HEK293 (cell line): ENCODE results near the gene LRRC27.
A peak's percentile ranks its signal among the peaks of the same experiment; 100 is the strongest.

Experiments
- CTCF ChIA-PET: fragments of 350-600 bp; formaldehyde crosslinking; extraction: SDS; loops from one replicate; lab custom pipeline; 2021; ENCODE audit warnings: antibody characterized with exemption; lab: Yijun Ruan, JAX
- POLR2A ChIA-PET: fragments of 300-600 bp; formaldehyde crosslinking; extraction: SDS; loops from one replicate; lab custom pipeline; 2020; ENCODE audit warnings: antibody characterized with exemption, inconsistent platforms; lab: Yijun Ruan, JAX
- H3K27ac ChIP-seq: fragments of 200-500 bp; sonication (Bioruptor generic); 2 replicates; pipeline ENCODE4 v1.5.1; 2014; ENCODE audit warnings: low read depth, low read length, control low read depth, inconsistent platforms; ENCODE audit errors: extremely low read depth
- H3K36me3 ChIP-seq, 2 experiments: fragments of 200-500 bp in 1 of 2; sonication (Bioruptor generic) in 1 of 2; 1 replicate in 1 of 2; 2 replicates in 1 of 2; pipeline ENCODE4 v1.5.1; 2014 to 2017; ENCODE audit warnings: inconsistent platforms in 2 of 2, low read length in 2 of 2; ENCODE audit not compliant: control insufficient read depth in 2 of 2, insufficient read depth in 1 of 2
- H3K4me1 ChIP-seq: fragments of 200-500 bp; sonication (Bioruptor generic); 2 replicates; pipeline ENCODE4 v1.5.1; 2014; ENCODE audit warnings: mild to moderate bottlenecking, low read length, inconsistent platforms; ENCODE audit not compliant: control insufficient read depth, insufficient read depth
- H3K4me3 ChIP-seq: 2 replicates; pipeline ENCODE4 v1.5.1; 2011; ENCODE audit warnings: low read depth, mild to moderate bottlenecking, control low read depth, low read length, moderate library complexity
- H3K9me3 ChIP-seq: fragments of 200-500 bp; sonication (Bioruptor generic); 2 replicates; pipeline ENCODE4 v1.5.1; 2014; ENCODE audit warnings: low read depth, low read length, inconsistent platforms; ENCODE audit not compliant: control insufficient read depth, insufficient read depth
- GLIS2 ChIP-seq: fragments of 450-650 bp; formaldehyde crosslinking; IDR thresholded peaks from 2 replicates; pipeline ENCODE4 v1.5.1; 2016; ENCODE audit warnings: missing biosample characterization, missing genetic modification characterization
- KLF1 ChIP-seq: fragments of 450-650 bp; formaldehyde crosslinking; IDR thresholded peaks from 2 replicates; pipeline ENCODE4 v1.5.1; 2016; ENCODE audit warnings: missing biosample characterization, missing genetic modification characterization
- KLF10 ChIP-seq: fragments of 450-650 bp; IDR thresholded peaks from 2 replicates; pipeline ENCODE4 v1.5.1; 2018; ENCODE audit warnings: missing biosample characterization, mild to moderate bottlenecking, missing genetic modification characterization
- SCRT1 ChIP-seq: fragments of 450-650 bp; formaldehyde crosslinking; IDR thresholded peaks from 2 replicates; pipeline ENCODE4 v1.5.1; 2016; ENCODE audit warnings: missing biosample characterization, missing genetic modification characterization, borderline replicate concordance
- SP7 ChIP-seq: fragments of 450-650 bp; formaldehyde crosslinking; IDR thresholded peaks from 2 replicates; pipeline ENCODE4 v1.5.1; 2016; ENCODE audit warnings: missing biosample characterization, missing genetic modification characterization
- ZBTB8A ChIP-seq: fragments of 450-650 bp; formaldehyde crosslinking; IDR thresholded peaks from 2 replicates; pipeline ENCODE4 v1.5.1; 2016; ENCODE audit warnings: missing biosample characterization, missing genetic modification characterization
- ZIC2 ChIP-seq: fragments of 450-650 bp; formaldehyde crosslinking; IDR thresholded peaks from 2 replicates; pipeline ENCODE4 v1.5.1; 2016; ENCODE audit warnings: missing biosample characterization, missing genetic modification characterization
- ZNF184 ChIP-seq: fragments of 450-650 bp; IDR thresholded peaks from 2 replicates; pipeline ENCODE4 v1.5.1; 2018; ENCODE audit warnings: missing biosample characterization, mild to moderate bottlenecking, missing genetic modification characterization
- ZNF2 ChIP-seq: fragments of 450-650 bp; formaldehyde crosslinking; IDR thresholded peaks from 2 replicates; pipeline ENCODE4 v1.5.1; 2016; ENCODE audit warnings: missing biosample characterization, missing genetic modification characterization
- ZNF23 ChIP-seq: fragments of 450-650 bp; formaldehyde crosslinking; IDR thresholded peaks from 2 replicates; pipeline ENCODE4 v1.5.1; 2016; ENCODE audit warnings: missing biosample characterization, missing genetic modification characterization, borderline replicate concordance
- ZNF311 ChIP-seq: fragments of 450-650 bp; formaldehyde crosslinking; IDR thresholded peaks from 2 replicates; pipeline ENCODE4 v1.5.1; 2017; ENCODE audit warnings: missing biosample characterization, missing genetic modification characterization, borderline replicate concordance
- ZNF354C ChIP-seq: fragments of 450-650 bp; formaldehyde crosslinking; IDR thresholded peaks from 2 replicates; pipeline ENCODE4 v1.5.1; 2016; ENCODE audit warnings: missing biosample characterization, missing genetic modification characterization, low read depth, borderline replicate concordance
- ZNF362 ChIP-seq: fragments of 450-650 bp; formaldehyde crosslinking; IDR thresholded peaks from 2 replicates; pipeline ENCODE4 v1.5.1; 2016; ENCODE audit warnings: missing biosample characterization, missing genetic modification characterization
- ZNF366 ChIP-seq: fragments of 450-650 bp; formaldehyde crosslinking; conservative IDR thresholded peaks from 2 replicates; pipeline ENCODE4 v1.5.1; 2016; ENCODE audit warnings: missing biosample characterization, missing genetic modification characterization
- ZNF394 ChIP-seq: fragments of 450-650 bp; formaldehyde crosslinking; IDR thresholded peaks from 2 replicates; pipeline ENCODE4 v1.5.1; 2016; ENCODE audit warnings: missing biosample characterization, missing genetic modification characterization, mild to moderate bottlenecking, moderate library complexity, borderline replicate concordance
- ZNF398 ChIP-seq: fragments of 450-650 bp; formaldehyde crosslinking; IDR thresholded peaks from 2 replicates; pipeline ENCODE4 v1.5.1; 2017; ENCODE audit warnings: missing biosample characterization, missing genetic modification characterization
- ZNF416 ChIP-seq: fragments of 450-650 bp; formaldehyde crosslinking; IDR thresholded peaks from 2 replicates; pipeline ENCODE4 v1.5.1; 2016; ENCODE audit warnings: missing biosample characterization, missing genetic modification characterization
- ZNF510 ChIP-seq: fragments of 450-650 bp; formaldehyde crosslinking; IDR thresholded peaks from 2 replicates; pipeline ENCODE4 v1.5.1; 2018; ENCODE audit warnings: mild to moderate bottlenecking, missing genetic modification characterization, missing biosample characterization; ENCODE audit not compliant: insufficient replicate concordance
- ZNF585B ChIP-seq: fragments of 450-650 bp; formaldehyde crosslinking; IDR thresholded peaks from 2 replicates; pipeline ENCODE4 v1.5.1; 2016; ENCODE audit warnings: missing biosample characterization, missing genetic modification characterization
- ZNF629 ChIP-seq: fragments of 450-650 bp; formaldehyde crosslinking; IDR thresholded peaks from 2 replicates; pipeline ENCODE4 v1.5.1; 2017; ENCODE audit warnings: missing biosample characterization, missing genetic modification characterization
- ZNF658 ChIP-seq: fragments of 450-650 bp; formaldehyde crosslinking; IDR thresholded peaks from 2 replicates; pipeline ENCODE4; 2016; ENCODE audit warnings: missing biosample characterization, missing genetic modification characterization
- ZNF704 ChIP-seq: fragments of 450-650 bp; formaldehyde crosslinking; IDR thresholded peaks from 2 replicates; pipeline ENCODE4 v1.5.1; 2016; ENCODE audit warnings: missing biosample characterization, missing genetic modification characterization
- ZNF777 ChIP-seq: fragments of 450-650 bp; formaldehyde crosslinking; IDR thresholded peaks from 2 replicates; pipeline ENCODE4 v1.5.1; 2017; ENCODE audit warnings: missing biosample characterization, missing genetic modification characterization, borderline replicate concordance
- ZNF792 ChIP-seq: fragments of 450-650 bp; formaldehyde crosslinking; IDR thresholded peaks from 2 replicates; pipeline ENCODE4 v1.5.1; 2016; ENCODE audit warnings: missing biosample characterization, missing genetic modification characterization
- TF ChIP-seq, protein P1 (sequence below): fragments of 450-650 bp; formaldehyde crosslinking; IDR thresholded peaks from 2 replicates; pipeline ENCODE4 v1.5.1; 2017; ENCODE audit warnings: missing biosample characterization, missing genetic modification characterization
- TF ChIP-seq, protein P2 (sequence below): fragments of 450-650 bp; formaldehyde crosslinking; IDR thresholded peaks from 2 replicates; pipeline ENCODE4 v1.5.1; 2016; ENCODE audit warnings: missing biosample characterization, missing genetic modification characterization

The LRRC27 gene

DNA sequence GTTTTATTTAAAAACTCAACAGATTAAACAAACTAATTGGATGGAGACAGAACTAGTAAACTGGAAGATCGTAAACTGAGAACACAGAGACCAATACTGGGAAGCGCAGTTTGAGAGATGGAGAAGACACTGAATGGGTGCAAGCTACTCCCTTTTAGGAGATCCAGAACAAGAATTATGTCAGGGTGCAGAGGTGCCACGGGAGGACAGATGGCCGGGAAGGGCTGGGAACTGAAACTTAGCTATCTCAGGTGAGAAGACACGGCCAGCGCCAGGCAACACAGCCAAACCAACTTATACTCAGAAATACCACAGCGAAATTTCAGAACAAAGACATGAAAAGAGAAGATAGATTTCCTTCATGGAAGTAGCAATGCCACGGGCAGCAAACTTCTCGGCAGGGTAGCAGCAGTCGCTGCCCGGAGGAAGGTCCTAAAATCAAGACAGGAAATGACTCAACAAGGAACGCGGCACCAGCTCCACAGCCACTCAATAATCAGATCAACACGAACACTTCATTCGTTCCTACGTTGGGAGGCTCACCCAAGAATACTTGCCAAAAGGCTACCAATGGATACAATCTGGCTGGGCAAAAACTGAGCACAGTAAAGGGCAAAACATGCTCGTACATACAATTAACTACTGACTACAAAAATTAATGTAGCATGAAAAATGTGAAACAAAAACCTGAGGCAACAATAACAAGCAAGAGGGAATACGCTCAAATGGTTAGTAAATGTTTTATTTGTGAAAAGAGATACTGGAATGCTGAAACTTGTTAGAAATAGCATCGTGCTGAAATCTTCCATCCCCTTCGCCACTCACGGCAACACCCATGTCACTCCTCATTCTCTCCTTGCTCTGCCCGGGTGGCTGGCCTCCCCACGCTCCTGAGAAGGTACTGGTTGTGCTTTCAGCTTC, 2.2 kb upstream of the LRRC27 start (continued):
- TF ChIP-seq, protein P1, sequence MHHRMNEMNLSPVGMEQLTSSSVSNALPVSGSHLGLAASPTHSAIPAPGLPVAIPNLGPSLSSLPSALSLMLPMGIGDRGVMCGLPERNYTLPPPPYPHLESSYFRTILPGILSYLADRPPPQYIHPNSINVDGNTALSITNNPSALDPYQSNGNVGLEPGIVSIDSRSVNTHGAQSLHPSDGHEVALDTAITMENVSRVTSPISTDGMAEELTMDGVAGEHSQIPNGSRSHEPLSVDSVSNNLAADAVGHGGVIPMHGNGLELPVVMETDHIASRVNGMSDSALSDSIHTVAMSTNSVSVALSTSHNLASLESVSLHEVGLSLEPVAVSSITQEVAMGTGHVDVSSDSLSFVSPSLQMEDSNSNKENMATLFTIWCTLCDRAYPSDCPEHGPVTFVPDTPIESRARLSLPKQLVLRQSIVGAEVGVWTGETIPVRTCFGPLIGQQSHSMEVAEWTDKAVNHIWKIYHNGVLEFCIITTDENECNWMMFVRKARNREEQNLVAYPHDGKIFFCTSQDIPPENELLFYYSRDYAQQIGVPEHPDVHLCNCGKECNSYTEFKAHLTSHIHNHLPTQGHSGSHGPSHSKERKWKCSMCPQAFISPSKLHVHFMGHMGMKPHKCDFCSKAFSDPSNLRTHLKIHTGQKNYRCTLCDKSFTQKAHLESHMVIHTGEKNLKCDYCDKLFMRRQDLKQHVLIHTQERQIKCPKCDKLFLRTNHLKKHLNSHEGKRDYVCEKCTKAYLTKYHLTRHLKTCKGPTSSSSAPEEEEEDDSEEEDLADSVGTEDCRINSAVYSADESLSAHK (tag by site-specific recombination): peak; percentile 57; the same call in 1 of the 2 replicates
- TF ChIP-seq SP7 (peak; percentile 85), GLIS2 (0 out of 2 replicates have a peak, but pooled peaks have one; percentile 17), ZBTB8A (peak; percentile 57), ZNF2 (tag by site-specific recombination) (0 out of 2 replicates have a peak, but pooled peaks have one; percentile 45), ZNF629 (tag by site-specific recombination) (peak; percentile 72), ZNF366 (tag by site-specific recombination) (peak; percentile 80), ZNF394 (peak; percentile 83; the same call in 1 of the 2 replicates), ZNF585B (tag by site-specific recombination) (no peak)
- TF ChIP-seq, protein P2, sequence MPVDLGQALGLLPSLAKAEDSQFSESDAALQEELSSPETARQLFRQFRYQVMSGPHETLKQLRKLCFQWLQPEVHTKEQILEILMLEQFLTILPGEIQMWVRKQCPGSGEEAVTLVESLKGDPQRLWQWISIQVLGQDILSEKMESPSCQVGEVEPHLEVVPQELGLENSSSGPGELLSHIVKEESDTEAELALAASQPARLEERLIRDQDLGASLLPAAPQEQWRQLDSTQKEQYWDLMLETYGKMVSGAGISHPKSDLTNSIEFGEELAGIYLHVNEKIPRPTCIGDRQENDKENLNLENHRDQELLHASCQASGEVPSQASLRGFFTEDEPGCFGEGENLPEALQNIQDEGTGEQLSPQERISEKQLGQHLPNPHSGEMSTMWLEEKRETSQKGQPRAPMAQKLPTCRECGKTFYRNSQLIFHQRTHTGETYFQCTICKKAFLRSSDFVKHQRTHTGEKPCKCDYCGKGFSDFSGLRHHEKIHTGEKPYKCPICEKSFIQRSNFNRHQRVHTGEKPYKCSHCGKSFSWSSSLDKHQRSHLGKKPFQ (tag by site-specific recombination): 0 out of 2 replicates have a peak, but pooled peaks have one; percentile 54

DNA sequence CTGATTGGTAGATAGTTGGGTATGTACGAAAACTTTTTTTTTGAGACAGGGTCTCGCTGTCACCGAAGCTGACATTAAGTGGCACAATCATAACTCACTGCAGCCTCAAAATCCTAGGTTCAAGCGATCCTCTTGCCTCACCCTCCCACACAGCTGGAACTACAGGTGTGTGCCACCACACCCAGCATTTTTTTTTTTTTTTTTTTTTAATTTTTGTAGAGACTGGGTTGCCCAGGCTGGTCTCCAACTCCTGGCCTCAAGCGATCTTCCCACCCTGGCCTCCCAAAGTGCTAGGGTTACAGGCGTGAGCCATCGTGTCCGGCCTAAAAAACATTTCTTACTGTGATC, 1.5 kb upstream of the LRRC27 start:
- H3K9me3 ChIP-seq: no peaks in the 10 kb centered on the region
- H3K27ac ChIP-seq: peak overlapping the region; percentile 50
- H3K4me3 ChIP-seq: peak overlapping the region; percentile 38
- ChIA-PET CTCF (no interaction called here), POLR2A (interaction anchor here (1.2 to 2.0 kb wide), 2 partner anchors 23 to 27 kb away, joined by 3 to 7 read pairs; partner anchors contain the start of gene STK32C)
- H3K4me1 ChIP-seq: peaks cover 13% of the 10 kb centered on the region
- peaks cover 0 to 8% of the 10 kb centered on the region in 2 experiments; a peak in 1 of 3 replicates for H3K36me3 ChIP-seq
- TF ChIP-seq KLF10 (tag by site-specific recombination): 0 out of 2 replicates have a peak, but pooled peaks have one; percentile 5
- no peak for TF ChIP-seq ZNF184 (tag by site-specific recombination)
- no peak for TF ChIP-seq ZNF777 (tag by site-specific recombination)
- TF ChIP-seq ZNF23 (tag by site-specific recombination): no peak
- no peak for TF ChIP-seq ZNF311 (tag by site-specific recombination)
- no peak for TF ChIP-seq ZNF416
- no peak for TF ChIP-seq ZNF354C (tag by site-specific recombination)
- peak; percentile 31; the same call in 1 of the 2 replicates for TF ChIP-seq KLF1 (tag by site-specific recombination)
- TF ChIP-seq ZNF658 (tag by site-specific recombination): no peak
- TF ChIP-seq ZNF792 (tag by site-specific recombination): no peak
- no peak for TF ChIP-seq ZNF398 (tag by site-specific recombination)
- no peak for TF ChIP-seq SCRT1 (tag by site-specific recombination)
- no peak for TF ChIP-seq ZIC2
- TF ChIP-seq ZNF510 (tag by site-specific recombination): no peak
- TF ChIP-seq ZNF362: peak; percentile 94
- no peak for TF ChIP-seq ZNF704 (tag by site-specific recombination)
